DMS153 treated with DMSO at 0.1 percent for 48 hours (cell line): ENCODE data around the gene B3GALT5.

Experiments used
- DNase-seq: peaks from one replicate; lab custom pipeline; 2025; ENCODE audit not compliant: unreplicated experiment; lab: John Stamatoyannopoulos, UW

Gene B3GALT5

DNA sequence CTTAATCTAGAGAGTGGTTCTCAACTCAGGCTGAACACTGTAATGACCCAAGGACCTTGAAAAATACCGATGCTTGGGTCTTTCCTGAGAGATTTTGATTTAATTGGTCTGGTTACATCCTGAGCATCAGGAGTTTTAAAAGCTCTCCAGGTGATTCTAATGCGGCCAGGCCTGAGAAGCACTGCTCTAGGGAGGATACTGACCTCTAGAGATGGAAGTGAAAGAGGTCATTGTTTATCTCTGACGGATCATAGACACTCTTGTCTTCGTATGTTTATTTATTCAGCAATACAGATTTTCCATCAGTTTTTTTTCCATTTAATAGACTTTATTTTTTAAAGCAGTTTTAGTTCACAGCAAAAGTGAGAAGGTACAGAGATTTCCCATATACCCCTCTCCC, 77.7 kb downstream of the B3GALT5 start:
- DNase-seq: no peak

- no peak for DNase-seq
Observed at GRCh38 chr21:39694750-39695149, 82.0 kb downstream of the B3GALT5 start.

DNA sequence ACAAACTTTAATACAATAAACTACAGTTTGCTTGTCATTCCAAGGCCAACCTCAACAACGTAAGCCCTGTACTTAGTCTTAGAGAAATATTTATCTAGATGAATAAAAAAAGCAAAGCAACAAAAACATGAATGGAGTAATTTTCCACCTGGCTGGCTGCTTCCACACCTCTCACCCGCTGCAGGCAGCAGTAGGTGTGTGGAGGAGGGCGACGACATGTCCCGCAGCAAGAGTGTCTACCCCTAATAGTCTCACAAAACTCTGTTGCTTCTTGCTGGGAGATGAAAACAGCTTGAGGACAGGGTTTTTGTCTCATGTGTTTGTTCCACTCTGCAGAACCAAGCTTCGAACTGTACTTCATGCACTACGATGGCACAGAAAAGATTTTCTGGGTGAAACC, 83.5 kb downstream of the B3GALT5 start:
- no peak for DNase-seq

- DNase-seq: no peak
Observed at GRCh38 chr21:39696618-39697017, 83.9 kb downstream of the B3GALT5 start.

GRCh38 chr21:39700318-39700717, 87.6 kb downstream of the B3GALT5 start:
- no peak for DNase-seq

- no peak for DNase-seq
Observed at GRCh38 chr21:39703578-39703977, 90.8 kb downstream of the B3GALT5 start.

GRCh38 chr21:39705849-39706248, 93.1 kb downstream of the B3GALT5 start:
- no peak for DNase-seq

DNA sequence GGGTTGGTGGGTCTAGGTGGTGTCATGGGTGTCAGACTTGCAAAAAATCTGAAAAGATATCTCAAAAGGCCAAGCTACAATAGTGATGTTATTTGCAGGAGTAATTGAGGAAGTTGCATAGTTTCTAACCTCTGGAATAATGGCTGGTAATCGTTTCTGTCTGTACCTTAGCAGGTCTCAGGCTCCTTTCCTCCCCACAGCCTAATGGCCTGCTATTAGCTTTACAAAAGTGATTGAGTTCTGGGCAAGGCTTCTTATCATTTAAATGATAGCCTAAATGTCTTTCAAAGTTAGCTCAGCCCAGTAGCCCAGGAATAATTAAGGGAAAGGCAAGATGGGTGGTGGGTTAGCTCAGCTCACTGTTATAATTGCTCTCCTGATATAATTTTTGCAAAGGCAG, 94.6 kb downstream of the B3GALT5 start:
- DNase-seq: no peak

GRCh38 chr21:39710866-39711265, 98.1 kb downstream of the B3GALT5 start:
- DNase-seq: no peak

- DNase-seq: no peak
Observed at GRCh38 chr21:39712273-39712672, 99.5 kb downstream of the B3GALT5 start.

DNA sequence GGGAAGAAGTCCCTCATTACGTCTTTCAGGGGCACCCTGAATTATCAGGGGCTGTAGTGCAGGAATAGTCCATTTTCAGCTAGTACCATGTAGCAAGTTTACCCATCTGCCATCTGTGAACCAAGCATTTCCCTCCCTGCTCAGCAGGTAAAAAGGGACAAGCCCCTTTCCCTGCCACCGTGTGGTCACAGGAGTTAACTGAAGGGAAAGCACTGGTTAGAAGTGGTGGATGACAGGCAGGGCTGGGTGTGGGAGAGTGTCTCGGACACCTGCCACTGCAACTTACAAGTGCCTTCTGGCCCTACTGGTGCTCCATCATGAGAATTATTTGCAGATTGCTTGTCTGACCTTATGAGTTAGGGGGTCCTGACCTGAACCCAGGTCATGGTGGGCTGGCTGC, 100.2 kb downstream of the B3GALT5 start:
- no peak for DNase-seq

DNA sequence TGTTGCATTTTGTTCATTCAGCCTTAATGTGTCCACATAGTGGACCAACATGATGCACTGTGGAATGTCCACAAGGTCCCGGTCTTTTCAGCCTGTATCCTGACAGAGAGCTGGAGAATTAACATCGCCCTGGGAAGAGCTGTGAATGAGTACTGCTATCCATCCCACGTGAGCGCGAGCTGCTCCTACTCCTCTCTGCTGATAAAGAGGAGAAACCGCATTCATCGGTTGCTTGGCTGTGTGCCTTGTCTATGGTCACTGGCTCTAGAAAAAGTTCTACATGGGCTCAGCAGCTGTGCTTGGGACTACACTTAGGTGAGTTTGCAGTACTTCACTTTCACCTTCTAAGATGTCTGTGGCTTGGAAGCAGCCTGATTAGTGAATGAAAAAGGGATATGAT, 101.2 kb downstream of the B3GALT5 start:
- no peak for DNase-seq

DNA sequence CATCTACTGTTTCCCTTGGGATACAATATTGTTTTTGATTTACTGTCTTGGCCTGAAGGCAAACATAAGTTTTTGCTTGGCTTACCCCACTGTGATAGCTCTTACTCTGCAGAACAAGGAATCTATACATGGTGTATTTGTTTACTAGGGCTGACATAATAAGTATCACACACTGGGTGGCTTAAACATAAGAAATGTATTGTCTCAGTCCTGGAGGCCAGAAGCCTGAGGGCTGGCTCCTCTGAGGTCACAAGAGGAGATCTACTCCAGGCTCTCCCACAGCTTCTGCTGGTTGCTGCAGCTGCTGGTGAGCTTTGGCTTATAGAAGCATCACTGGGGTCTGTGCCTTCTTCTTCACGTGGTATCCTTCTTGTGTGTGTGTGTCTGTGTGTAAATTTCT, 101.6 kb downstream of the B3GALT5 start:
- no peak for DNase-seq

- peak; percentile 49 for DNase-seq
Observed at GRCh38 chr21:39715804-39716397, 103.2 kb downstream of the B3GALT5 start.

GRCh38 chr21:39720126-39720778, 107.5 kb downstream of the B3GALT5 start:
- DNase-seq: no peak

GRCh38 chr21:39721885-39722284, 109.1 kb downstream of the B3GALT5 start:
- no peak for DNase-seq
